Caco-2 (cell line): ENCODE measurements around the gene GPSM1. TPM values are rescaled to one million over a fixed set of nuclear protein-coding genes. Genes with fewer than 3 reads are reported as not detected.
"Not testable (repeated sequence)": the region's sequence is repeated elsewhere in the genome, so short reads cannot be mapped to it uniquely, and the experiment has no call there.

Source experiments
- BruUV-seq: library from RNA; stranded (reverse); fragments of 400-500 nt; replicated peaks from 2 replicates; lab custom pipeline; 2021; lab: Mats Ljungman, UMichigan
- CTCF ChIA-PET: fragments of 300-600 bp; sonication (Branson Sonifier 250); formaldehyde crosslinking; loops from one replicate; lab custom pipeline; 2022; ENCODE audit warnings: antibody characterized with exemption; lab: Charles Lee
- POLR2A ChIA-PET: fragments of 300-600 bp; sonication (Branson Sonifier 250); formaldehyde crosslinking; loops from one replicate; lab custom pipeline; 2022; ENCODE audit warnings: antibody characterized with exemption; lab: Charles Lee
- DNase-seq, 2 experiments: peaks; one replicate each; pipeline versions ENCODE4 v3.0.0 to v3.0.0-alpha.2; 2020 to 2022
- H3K27me3 ChIP-seq: replicated peaks from 2 replicates; pipeline ENCODE4 v1.6.0; 2011; ENCODE audit warnings: low read length; ENCODE audit not compliant: control insufficient read depth, insufficient read depth
- H3K36me3 ChIP-seq: 2 replicates; pipeline ENCODE4 v1.5.1; 2011; ENCODE audit warnings: low read length; ENCODE audit not compliant: control insufficient read depth, insufficient read depth
- H3K4me1 ChIP-seq: fragments of 250-450 bp; sonication (Bioruptor Pico); 2 replicates; pipeline ENCODE4 v1.5.1; 2020; ENCODE audit warnings: mild to moderate bottlenecking
- H3K4me3 ChIP-seq: 2 replicates; pipeline ENCODE4 v1.5.1; 2011; ENCODE audit warnings: low read depth, mild to moderate bottlenecking, control low read depth, low read length
- H3K9me3 ChIP-seq: fragments of 250-450 bp; sonication (Bioruptor Pico); 2 replicates; pipeline ENCODE4 v1.5.1; 2020; ENCODE audit warnings: mild to moderate bottlenecking, moderate library complexity
- H3K27ac Mint-ChIP-seq: one replicate; pipeline ENCODE4 v1.8.0; 2022; ENCODE audit warnings: mixed read lengths; ENCODE audit not compliant: unreplicated experiment
- H3K27me3 Mint-ChIP-seq: one replicate; pipeline ENCODE4 v1.8.0; 2022; ENCODE audit warnings: mixed read lengths; ENCODE audit not compliant: insufficient read depth, unreplicated experiment
- H3K36me3 Mint-ChIP-seq: one replicate; pipeline ENCODE4 v1.8.0; 2022; ENCODE audit warnings: mild to moderate bottlenecking, mixed read lengths; ENCODE audit not compliant: insufficient read depth, unreplicated experiment
- H3K4me1 Mint-ChIP-seq: one replicate; pipeline ENCODE4 v1.8.0; 2022; ENCODE audit warnings: low read depth, mixed read lengths; ENCODE audit not compliant: unreplicated experiment
- H3K4me3 Mint-ChIP-seq: one replicate; pipeline ENCODE4 v1.8.0; 2022; ENCODE audit warnings: mild to moderate bottlenecking, moderate library complexity, mixed read lengths; ENCODE audit not compliant: unreplicated experiment
- H3K9me3 Mint-ChIP-seq: one replicate; pipeline ENCODE4 v1.8.0; 2022; ENCODE audit warnings: mixed read lengths; ENCODE audit not compliant: unreplicated experiment
- intact Hi-C: fragments of 100-400 bp; cut with micrococcal nuclease; formaldehyde crosslinking; loops from one replicate; pipeline ENCODE4 v1.10.0; 2022; ENCODE audit not compliant: unreplicated experiment
- total RNA-seq: library from RNA; stranded (reverse); gene quantifications from 2 replicates; pipeline ENCODE4 v1.2.3, GENCODE V29; 2022
- TF ChIP-seq, protein P1 (sequence below), 2 experiments: fragments of 200-600 bp in 1 of 2; IDR thresholded peaks; 1 replicate in 1 of 2; 2 replicates in 1 of 2; pipeline versions ENCODE4 v1.5.1 to v1.8.0; 2011 to 2022; ENCODE audit warnings: antibody characterized with exemption in 1 of 2, control low read depth in 1 of 2, inconsistent platforms in 1 of 2, low read depth in 1 of 2, low read length in 1 of 2, mild to moderate bottlenecking in 1 of 2, moderate library complexity in 1 of 2; ENCODE audit not compliant: insufficient read depth in 1 of 2, severe bottlenecking in 1 of 2, unreplicated experiment in 1 of 2

GPSM1 gene
- total RNA-seq, 1 experiment from 2014 or later: 25.7 TPM

DNA sequence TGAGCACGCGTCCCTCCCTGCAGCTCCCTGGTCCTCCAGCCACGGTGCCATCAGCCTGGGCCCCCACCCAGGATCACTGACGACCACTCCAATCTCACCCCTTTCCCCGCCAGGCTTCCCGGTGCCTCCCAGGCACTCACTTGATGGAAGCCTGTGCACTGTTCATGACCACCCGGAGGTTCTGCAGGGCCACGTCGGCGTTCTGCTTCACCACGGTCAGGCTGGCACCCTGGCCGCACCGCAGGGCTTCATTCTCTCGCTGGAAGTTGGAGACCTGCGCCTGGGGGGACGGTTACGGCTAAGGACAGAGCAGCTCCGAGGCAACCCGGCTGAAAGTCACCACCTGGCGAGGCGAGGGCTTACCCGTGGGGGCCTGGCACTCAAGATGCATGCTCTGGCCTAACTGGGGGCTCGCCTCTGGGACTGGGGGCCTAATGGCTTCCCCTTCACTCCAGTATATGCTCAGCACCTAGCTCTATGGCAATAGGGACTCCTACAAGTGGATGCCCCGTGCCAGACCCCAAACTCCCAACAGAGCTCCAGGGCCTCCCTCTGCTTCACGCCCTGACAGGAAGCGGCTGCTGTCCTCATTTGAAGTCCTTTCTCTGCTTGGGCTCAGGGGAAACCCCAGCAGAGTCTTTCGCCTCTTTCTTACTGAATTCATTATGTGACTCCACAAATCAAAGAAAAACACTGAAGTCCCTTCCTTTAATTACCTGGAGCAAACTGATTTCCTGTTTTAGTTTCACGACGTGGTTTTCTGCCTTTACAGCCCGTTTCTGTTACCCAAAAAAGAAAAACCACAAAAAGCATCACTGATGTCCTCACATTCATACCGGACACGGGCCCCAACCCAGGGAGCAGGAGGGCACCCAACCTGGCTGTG is 76.8 kb downstream of the GPSM1 start:
- Mint-ChIP-seq H3K27me3 (no peaks in the 10 kb centered on the region), H3K4me1 (peaks cover 18% of the 10 kb centered on the region), H3K27ac (no peak overlapping the region), H3K36me3 (peaks cover 84% of the 10 kb centered on the region), H3K9me3 (no peaks in the 10 kb centered on the region), H3K4me3 (no peak overlapping the region)
- DNase-seq: no peak
- Histone ChIP-seq H3K4me3 (no peak overlapping the region), H3K27me3 (no peaks in the 10 kb centered on the region), H3K9me3 (no peaks in the 10 kb centered on the region), H3K4me1 (no peaks in the 10 kb centered on the region), H3K36me3 (peaks cover 2% of the 10 kb centered on the region)
- ChIA-PET POLR2A (no interaction called here), CTCF (interaction anchor here (0.5 kb wide), 1 partner anchor 119 kb away, joined by 4 read pairs; no protein-coding TSS in a partner anchor)
- BruUV-seq: no TSS peak
- TF ChIP-seq, protein P1, sequence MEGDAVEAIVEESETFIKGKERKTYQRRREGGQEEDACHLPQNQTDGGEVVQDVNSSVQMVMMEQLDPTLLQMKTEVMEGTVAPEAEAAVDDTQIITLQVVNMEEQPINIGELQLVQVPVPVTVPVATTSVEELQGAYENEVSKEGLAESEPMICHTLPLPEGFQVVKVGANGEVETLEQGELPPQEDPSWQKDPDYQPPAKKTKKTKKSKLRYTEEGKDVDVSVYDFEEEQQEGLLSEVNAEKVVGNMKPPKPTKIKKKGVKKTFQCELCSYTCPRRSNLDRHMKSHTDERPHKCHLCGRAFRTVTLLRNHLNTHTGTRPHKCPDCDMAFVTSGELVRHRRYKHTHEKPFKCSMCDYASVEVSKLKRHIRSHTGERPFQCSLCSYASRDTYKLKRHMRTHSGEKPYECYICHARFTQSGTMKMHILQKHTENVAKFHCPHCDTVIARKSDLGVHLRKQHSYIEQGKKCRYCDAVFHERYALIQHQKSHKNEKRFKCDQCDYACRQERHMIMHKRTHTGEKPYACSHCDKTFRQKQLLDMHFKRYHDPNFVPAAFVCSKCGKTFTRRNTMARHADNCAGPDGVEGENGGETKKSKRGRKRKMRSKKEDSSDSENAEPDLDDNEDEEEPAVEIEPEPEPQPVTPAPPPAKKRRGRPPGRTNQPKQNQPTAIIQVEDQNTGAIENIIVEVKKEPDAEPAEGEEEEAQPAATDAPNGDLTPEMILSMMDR (IDR thresholded peaks at IDR 0.05; ENCODE audit: insufficient read depth in 1 of 2, low read depth in 1 of 2, low read length in 1 of 2, severe bottlenecking in 1 of 2, unreplicated experiment in 1 of 2): no peak
- intact Hi-C loops: no loop called here

DNA sequence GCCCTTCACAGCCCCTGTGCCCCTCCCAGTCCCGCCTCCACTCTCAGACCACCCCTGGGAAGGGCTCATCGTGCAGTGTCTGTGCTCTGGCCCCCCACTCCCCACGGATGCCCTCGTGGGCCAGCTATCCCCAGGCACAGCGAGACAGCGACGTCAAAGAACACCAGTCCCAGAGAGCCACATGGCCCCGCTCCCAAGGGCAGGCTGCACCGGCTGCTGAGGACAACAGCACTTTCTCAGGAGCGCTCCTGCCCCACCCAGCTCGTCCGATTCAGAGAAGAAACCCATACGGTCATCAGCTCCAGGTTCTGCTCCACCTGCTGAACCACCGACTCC is 77.4 kb downstream of the GPSM1 start:
- no peaks in the 10 kb centered on the region for H3K9me3 Mint-ChIP-seq
- Histone ChIP-seq H3K36me3 (peaks cover 2% of the 10 kb centered on the region), H3K27me3 (no peaks in the 10 kb centered on the region), H3K9me3 (no peaks in the 10 kb centered on the region), H3K4me1 (no peaks in the 10 kb centered on the region), H3K4me3 (no peak overlapping the region)
- CTCF ChIA-PET: interaction anchor here (0.5 kb wide), 1 partner anchor 120 kb away, joined by 4 read pairs; no protein-coding TSS in a partner anchor
- no peak overlapping the region for H3K4me3 Mint-ChIP-seq
- no peak overlapping the region for H3K27ac Mint-ChIP-seq
- peaks cover 84% of the 10 kb centered on the region for H3K36me3 Mint-ChIP-seq
- peaks cover 16% of the 10 kb centered on the region for H3K4me1 Mint-ChIP-seq
- H3K27me3 Mint-ChIP-seq: no peaks in the 10 kb centered on the region
- no TSS peak for BruUV-seq
- intact Hi-C loops: no loop called here
- DNase-seq: no peak
- TF ChIP-seq, protein P1 (IDR thresholded peaks at IDR 0.05; ENCODE audit: insufficient read depth in 1 of 2, low read depth in 1 of 2, low read length in 1 of 2, severe bottlenecking in 1 of 2, unreplicated experiment in 1 of 2): no peak
- POLR2A ChIA-PET: no interaction called here

- Mint-ChIP-seq H3K27me3 (no peaks in the 10 kb centered on the region), H3K36me3 (peaks cover 84% of the 10 kb centered on the region), H3K9me3 (no peaks in the 10 kb centered on the region), H3K4me3 (no peak overlapping the region), H3K4me1 (peaks cover 16% of the 10 kb centered on the region), H3K27ac (no peak overlapping the region)
- intact Hi-C loops: no loop called here
- Histone ChIP-seq H3K4me3 (no peak overlapping the region), H3K27me3 (no peaks in the 10 kb centered on the region), H3K36me3 (peaks cover 2% of the 10 kb centered on the region), H3K4me1 (no peaks in the 10 kb centered on the region), H3K9me3 (no peaks in the 10 kb centered on the region)
- TF ChIP-seq, protein P1 (IDR thresholded peaks at IDR 0.05; ENCODE audit: insufficient read depth in 1 of 2, low read depth in 1 of 2, low read length in 1 of 2, severe bottlenecking in 1 of 2, unreplicated experiment in 1 of 2): no peak
- POLR2A ChIA-PET: no interaction called here
- no peak for DNase-seq
- no TSS peak for BruUV-seq
- CTCF ChIA-PET: no interaction called here
Observed at GRCh38 chr9:136405481-136405880, 78.1 kb downstream of the GPSM1 start.

DNA sequence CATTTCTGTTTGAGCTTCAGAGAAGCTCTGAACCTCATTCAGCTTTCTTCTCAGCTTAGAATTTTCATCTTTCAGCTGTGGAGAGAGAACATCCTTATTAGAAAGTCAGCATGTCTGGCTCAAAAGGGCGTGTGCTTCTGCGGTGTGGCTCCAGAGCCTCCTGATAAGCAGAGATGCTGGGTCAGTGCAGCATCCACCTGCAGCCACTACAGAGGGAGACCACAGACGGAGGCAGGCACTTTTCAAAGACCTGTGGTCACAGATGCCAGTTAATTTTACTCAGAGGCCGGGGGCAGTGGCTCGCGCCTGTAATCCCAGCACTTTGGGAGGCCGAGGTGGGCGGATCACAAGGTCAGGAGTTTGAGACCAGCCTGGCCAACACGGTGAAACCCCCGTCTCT is 78.6 kb downstream of the GPSM1 start:
- BruUV-seq, H3K27me3 ChIP-seq, POLR2A ChIA-PET, H3K9me3 Mint-ChIP-seq, H3K36me3 ChIP-seq, H3K4me3 ChIP-seq, H3K27me3 Mint-ChIP-seq, intact Hi-C loops, H3K9me3 ChIP-seq, H3K4me1 ChIP-seq, DNase-seq, H3K4me3 Mint-ChIP-seq, H3K27ac Mint-ChIP-seq, CTCF ChIA-PET: not testable (repeated sequence)
- Mint-ChIP-seq H3K4me1 (peaks cover 16% of the 10 kb centered on the region), H3K36me3 (peaks cover 84% of the 10 kb centered on the region)

DNA sequence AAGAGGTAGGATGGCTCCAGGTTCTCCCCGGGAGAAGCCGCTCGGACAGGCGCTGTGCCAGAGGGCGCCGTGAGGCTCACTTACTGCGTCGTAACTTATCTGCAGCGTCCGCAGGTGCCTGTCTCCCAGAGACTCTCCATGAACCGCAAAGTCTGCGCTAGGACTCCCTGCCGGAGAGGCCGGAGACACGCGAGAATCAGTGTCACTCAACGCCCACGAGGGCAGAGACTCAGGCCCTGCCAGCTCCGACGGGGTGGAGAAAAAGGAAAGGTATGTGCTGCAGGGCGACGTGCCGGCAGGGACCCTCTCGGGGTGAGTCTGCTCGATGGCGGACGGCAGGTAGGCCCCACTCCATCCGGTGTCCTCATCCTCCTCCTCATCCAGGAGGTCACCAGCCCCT is 79.7 kb downstream of the GPSM1 start:
- H3K27me3 Mint-ChIP-seq, POLR2A ChIA-PET, H3K27ac Mint-ChIP-seq, BruUV-seq, H3K4me3 Mint-ChIP-seq, intact Hi-C loops, H3K4me3 ChIP-seq, H3K9me3 Mint-ChIP-seq, DNase-seq, H3K27me3 ChIP-seq, H3K9me3 ChIP-seq, H3K36me3 ChIP-seq, CTCF ChIA-PET: not testable (repeated sequence)
- peaks cover 16% of the 10 kb centered on the region for H3K4me1 Mint-ChIP-seq
- peaks cover 10% of the 10 kb centered on the region for H3K4me1 ChIP-seq
- peaks cover 84% of the 10 kb centered on the region for H3K36me3 Mint-ChIP-seq
